SK-N-SH treated with all-trans-retinoic acid at 6 μM for 48 hours (cell line): ENCODE data around the gene NPB.

ENCODE experiments used
- ATAC-seq: fragments of 200-7000 bp; cut with Tn5 transposase; 3 replicates; pipeline ENCODE4 v1.9.1; 2020; ENCODE audit warnings: mild to moderate bottlenecking, moderate library complexity
- ARNTL ChIP-seq: fragments of 450-650 bp; formaldehyde crosslinking; IDR thresholded peaks from 2 replicates; pipeline ENCODE4 v1.5.0; 2020; ENCODE audit warnings: low read depth, mild to moderate bottlenecking, moderate library complexity, borderline replicate concordance
- BACH2 ChIP-seq: fragments of 250-450 bp; sonication (Bioruptor Pico); IDR thresholded peaks from 2 replicates; pipeline ENCODE4 v1.9.0; 2021; ENCODE audit warnings: mild to moderate bottlenecking, borderline replicate concordance
- CREB5 ChIP-seq: fragments of 250-450 bp; sonication (Bioruptor Pico); IDR thresholded peaks from 2 replicates; pipeline ENCODE4 v1.5.1; 2020; ENCODE audit warnings: low read depth, mild to moderate bottlenecking, moderate library complexity
- CSDC2 ChIP-seq: fragments of 250-450 bp; sonication (Bioruptor Pico); IDR thresholded peaks from 2 replicates; pipeline ENCODE4 v1.5.0; 2020; ENCODE audit warnings: mild to moderate bottlenecking, moderate library complexity
- ESRRG ChIP-seq: fragments of 250-450 bp; sonication (Bioruptor Pico); IDR thresholded peaks from 2 replicates; pipeline ENCODE4 v1.6.1; 2021; ENCODE audit warnings: mild to moderate bottlenecking
- GLIS3 ChIP-seq: fragments of 250-450 bp; sonication (Bioruptor Pico); IDR thresholded peaks from 2 replicates; pipeline ENCODE4 v1.5.0; 2020; ENCODE audit warnings: mild to moderate bottlenecking, moderate library complexity
- ISL1 ChIP-seq: fragments of 250-450 bp; sonication (Bioruptor Pico); IDR thresholded peaks from 2 replicates; pipeline ENCODE4 v2.1.2; 2022; ENCODE audit warnings: mild to moderate bottlenecking, moderate library complexity
- OSR1 ChIP-seq: fragments of 250-450 bp; sonication (Bioruptor Pico); IDR thresholded peaks from 2 replicates; pipeline ENCODE4 v1.8.0; 2022; ENCODE audit warnings: moderate library complexity, mild to moderate bottlenecking, inconsistent platforms
- PPARA ChIP-seq: fragments of 250-450 bp; sonication (Bioruptor Pico); IDR thresholded peaks from 2 replicates; pipeline ENCODE4 v1.5.0; 2020; ENCODE audit warnings: mild to moderate bottlenecking, borderline replicate concordance
- RARB ChIP-seq: fragments of 250-450 bp; sonication (Bioruptor Pico); IDR thresholded peaks from 2 replicates; pipeline ENCODE4 v1.8.0; 2021; ENCODE audit warnings: mild to moderate bottlenecking, moderate library complexity
- SNAI2 ChIP-seq: fragments of 250-450 bp; sonication (Bioruptor Pico); IDR thresholded peaks from 2 replicates; pipeline ENCODE4 v1.5.0; 2020; ENCODE audit warnings: mild to moderate bottlenecking, moderate library complexity
- TCF4 ChIP-seq: fragments of 250-450 bp; sonication (Bioruptor Pico); IDR thresholded peaks from 2 replicates; pipeline ENCODE4 v1.8.0; 2021; ENCODE audit warnings: mild to moderate bottlenecking, moderate library complexity, borderline replicate concordance
- TOX ChIP-seq: fragments of 250-450 bp; sonication (Bioruptor Pico); IDR thresholded peaks from 2 replicates; pipeline ENCODE4 v1.8.0; 2021; ENCODE audit warnings: mild to moderate bottlenecking, moderate library complexity, borderline replicate concordance
- ZC3H10 ChIP-seq: fragments of 250-450 bp; sonication (Bioruptor Pico); IDR thresholded peaks from 2 replicates; pipeline ENCODE4 v1.5.1; 2021; ENCODE audit warnings: mild to moderate bottlenecking, moderate library complexity
- ZFP30 ChIP-seq: fragments of 450-650 bp; formaldehyde crosslinking; IDR thresholded peaks from 2 replicates; pipeline ENCODE4 v1.5.0; 2022; ENCODE audit warnings: mild to moderate bottlenecking, moderate library complexity
- ZNF565 ChIP-seq: fragments of 450-650 bp; formaldehyde crosslinking; conservative IDR thresholded peaks from 2 replicates; pipeline ENCODE4 v1.5.0; 2020; ENCODE audit warnings: low read depth, mild to moderate bottlenecking, moderate library complexity
- ZNF70 ChIP-seq: fragments of 450-650 bp; formaldehyde crosslinking; IDR thresholded peaks from 2 replicates; pipeline ENCODE4 v1.5.0; 2020; ENCODE audit warnings: mild to moderate bottlenecking, moderate library complexity
- ZNF8 ChIP-seq: fragments of 450-650 bp; formaldehyde crosslinking; IDR thresholded peaks from 2 replicates; pipeline ENCODE4 v1.5.0; 2020; ENCODE audit warnings: mild to moderate bottlenecking, moderate library complexity
- TF ChIP-seq, protein P1 (sequence below): fragments of 250-450 bp; sonication (Bioruptor Pico); IDR thresholded peaks from 2 replicates; pipeline ENCODE4 v1.8.0; 2020; ENCODE audit warnings: mild to moderate bottlenecking, moderate library complexity, borderline replicate concordance

NPB gene

GRCh38 chr17:81921996-81922565 is 20.0 kb downstream of the NPB start:
- TF ChIP-seq ZNF8, result no peak
- no peak for TF ChIP-seq TCF4
- TF ChIP-seq ARNTL (CRISPR knock-in tag), result no peak
- no peak for TF ChIP-seq SNAI2 (CRISPR knock-in tag)
- no peak for TF ChIP-seq PPARA (CRISPR knock-in tag)
- TF ChIP-seq BACH2 (CRISPR knock-in tag), result no peak
- no peak for TF ChIP-seq RARB (CRISPR knock-in tag)
- TF ChIP-seq, protein P1, sequence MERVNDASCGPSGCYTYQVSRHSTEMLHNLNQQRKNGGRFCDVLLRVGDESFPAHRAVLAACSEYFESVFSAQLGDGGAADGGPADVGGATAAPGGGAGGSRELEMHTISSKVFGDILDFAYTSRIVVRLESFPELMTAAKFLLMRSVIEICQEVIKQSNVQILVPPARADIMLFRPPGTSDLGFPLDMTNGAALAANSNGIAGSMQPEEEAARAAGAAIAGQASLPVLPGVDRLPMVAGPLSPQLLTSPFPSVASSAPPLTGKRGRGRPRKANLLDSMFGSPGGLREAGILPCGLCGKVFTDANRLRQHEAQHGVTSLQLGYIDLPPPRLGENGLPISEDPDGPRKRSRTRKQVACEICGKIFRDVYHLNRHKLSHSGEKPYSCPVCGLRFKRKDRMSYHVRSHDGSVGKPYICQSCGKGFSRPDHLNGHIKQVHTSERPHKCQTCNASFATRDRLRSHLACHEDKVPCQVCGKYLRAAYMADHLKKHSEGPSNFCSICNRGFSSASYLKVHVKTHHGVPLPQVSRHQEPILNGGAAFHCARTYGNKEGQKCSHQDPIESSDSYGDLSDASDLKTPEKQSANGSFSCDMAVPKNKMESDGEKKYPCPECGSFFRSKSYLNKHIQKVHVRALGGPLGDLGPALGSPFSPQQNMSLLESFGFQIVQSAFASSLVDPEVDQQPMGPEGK (CRISPR knock-in tag), result no peak
- no peak for TF ChIP-seq CSDC2 (CRISPR knock-in tag)
- TF ChIP-seq ZFP30 (CRISPR knock-in tag), result no peak
- no peak for ATAC-seq

DNA sequence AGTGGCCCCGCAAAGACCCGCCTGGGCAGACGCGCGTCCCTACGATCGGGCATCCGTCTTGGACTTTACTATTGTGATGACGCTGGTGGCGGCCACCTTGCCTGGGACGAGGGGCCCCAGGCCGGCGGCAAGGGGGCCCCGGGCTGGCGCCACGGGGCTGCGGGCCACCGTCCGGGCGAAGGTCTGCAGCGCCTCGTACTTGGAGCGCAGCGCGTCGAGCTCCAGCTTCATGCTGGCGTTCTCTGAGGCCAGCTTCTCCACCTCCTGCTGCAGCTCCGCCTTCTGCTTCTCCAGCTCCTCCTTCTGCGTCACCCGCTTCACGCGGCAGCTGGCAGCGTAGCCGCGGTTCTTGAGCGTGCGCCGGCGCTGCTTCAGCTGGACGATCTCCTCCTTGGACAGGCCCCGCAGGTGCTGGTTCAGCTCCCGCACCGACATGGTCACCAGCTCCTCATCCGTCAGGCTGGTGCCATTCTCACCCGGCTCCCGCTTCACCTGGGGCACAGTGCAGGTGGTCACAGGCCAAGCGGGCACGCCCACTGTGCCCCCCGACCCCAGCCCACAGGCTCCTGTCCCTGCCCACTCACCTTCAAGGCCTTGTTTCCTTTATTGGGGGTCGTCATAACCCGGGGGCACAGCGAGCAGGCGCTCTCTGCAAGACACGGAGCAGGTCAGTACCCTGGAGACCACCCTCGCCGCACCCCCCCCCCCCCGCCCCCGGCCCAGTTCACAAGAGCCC is 20.7 kb downstream of the NPB start:
- ATAC-seq, result no peak

GRCh38 chr17:81923302-81924260 is 21.5 kb downstream of the NPB start:
- ATAC-seq, result no peak

More for the DNA sequence above, 20.7 kb downstream of the NPB start:
- TF ChIP-seq GLIS3 (CRISPR knock-in tag) (no peak), TCF4 (no peak), PPARA (CRISPR knock-in tag) (no peak), ESRRG (CRISPR knock-in tag) (no peak), ISL1 (CRISPR knock-in tag) (no peak), ZNF70 (no peak), TOX (CRISPR knock-in tag) (no peak), ZNF8 (no peak), CSDC2 (CRISPR knock-in tag) (no peak), ZC3H10 (CRISPR knock-in tag) (no peak)
- TF ChIP-seq, protein P1 (CRISPR knock-in tag), result no peak

More at GRCh38 chr17:81923302-81924260, 21.5 kb downstream of the NPB start:
- TF ChIP-seq OSR1 (CRISPR knock-in tag) (no peak), ESRRG (CRISPR knock-in tag) (no peak), ZNF8 (no peak), ZNF565 (CRISPR knock-in tag) (no peak), ISL1 (CRISPR knock-in tag) (no peak), RARB (CRISPR knock-in tag) (no peak), GLIS3 (CRISPR knock-in tag) (no peak), ARNTL (CRISPR knock-in tag) (no peak), TCF4 (no peak), ZFP30 (CRISPR knock-in tag) (no peak), CREB5 (CRISPR knock-in tag) (no peak)
